Left renal cortex interstitium (tissue), 4 donors: Measurements from ENCODE around the gene C1QA. TPM values are rescaled to one million over a fixed set of nuclear protein-coding genes. Genes with fewer than 3 reads are reported as not detected.

Source experiments
- DNase-seq, 4 donors: peaks; one replicate each; pipeline ENCODE4 v3.0.0-alpha.2; 2013; ENCODE audit warnings: low read depth in 4 of 4, low spot score in 2 of 4, missing footprints in 1 of 4
- polyA plus RNA-seq, 4 donors: library from polyadenylated mRNA; unstranded; fragments of 120-200 nt; gene quantifications; one replicate each; pipeline ENCODE4 v1.2.1, GENCODE V29; 2013; ENCODE audit not compliant: insufficient read length in 4 of 4

C1QA gene
- polyA plus RNA-seq, 4 donors: 10.7 to 20.9 (median 14.1) TPM

GRCh38 chr1:22612671-22613571, 23.5 kb upstream of the C1QA start:
- DNase-seq: no peak

- no peak for DNase-seq
Observed at GRCh38 chr1:22613572-22613918, 22.9 kb upstream of the C1QA start.

GRCh38 chr1:22613951-22614350, 22.5 kb upstream of the C1QA start:
- no peak for DNase-seq

GRCh38 chr1:22615886-22616285, 20.5 kb upstream of the C1QA start:
- no peak for DNase-seq

- no peak for DNase-seq
Observed at GRCh38 chr1:22616571-22616970, 19.9 kb upstream of the C1QA start.

GRCh38 chr1:22618056-22618455, 18.4 kb upstream of the C1QA start:
- DNase-seq: no peak

GRCh38 chr1:22619252-22619651, 17.2 kb upstream of the C1QA start:
- no peak for DNase-seq

GRCh38 chr1:22619798-22620197, 16.6 kb upstream of the C1QA start:
- no peak for DNase-seq

- DNase-seq: no peak
Observed at GRCh38 chr1:22621761-22622160, 14.7 kb upstream of the C1QA start.

GRCh38 chr1:22625262-22625925, 11.0 kb upstream of the C1QA start:
- peak in 1 of 4 donors; percentile 16 for DNase-seq

- no peak for DNase-seq
Observed at GRCh38 chr1:22626237-22627157, 9.9 kb upstream of the C1QA start.

- DNase-seq: no peak
Observed at GRCh38 chr1:22627331-22627730, 9.1 kb upstream of the C1QA start.

GRCh38 chr1:22628698-22629444, 7.6 kb upstream of the C1QA start:
- no peak for DNase-seq

- DNase-seq: no peak
Observed at GRCh38 chr1:22629886-22630285, 6.5 kb upstream of the C1QA start.

GRCh38 chr1:22633697-22634463, 2.5 kb upstream of the C1QA start:
- no peak for DNase-seq

GRCh38 chr1:22635436-22635835, 992 bp upstream of the C1QA start:
- no peak for DNase-seq

- DNase-seq: no peak
Observed at GRCh38 chr1:22636927-22637326, 499 bp downstream of the C1QA start.

GRCh38 chr1:22637907-22638445, 1.5 kb downstream of the C1QA start:
- no peak for DNase-seq

- no peak for DNase-seq
Observed at GRCh38 chr1:22638476-22639234, 2.2 kb downstream of the C1QA start.
